Stimulated activated CD4-positive, alpha-beta T cell treated with anti-CD3 and anti-CD28 coated beads, Interleukin-1b, Interleukin-23, amount 100 ng/mL, for 4 hours (primary cell): Measurements from ENCODE around the gene OR9Q1.
"Not testable (repeated sequence)": the region's sequence is repeated elsewhere in the genome, so short reads cannot be mapped to it uniquely, and the experiment has no call there.

Source experiments
- DNase-seq, 2 donors: peaks; one replicate each; pipeline ENCODE4 v3.0.0-alpha.2; 2020; ENCODE audit warnings: low read depth in 2 of 2

OR9Q1 gene

DNA sequence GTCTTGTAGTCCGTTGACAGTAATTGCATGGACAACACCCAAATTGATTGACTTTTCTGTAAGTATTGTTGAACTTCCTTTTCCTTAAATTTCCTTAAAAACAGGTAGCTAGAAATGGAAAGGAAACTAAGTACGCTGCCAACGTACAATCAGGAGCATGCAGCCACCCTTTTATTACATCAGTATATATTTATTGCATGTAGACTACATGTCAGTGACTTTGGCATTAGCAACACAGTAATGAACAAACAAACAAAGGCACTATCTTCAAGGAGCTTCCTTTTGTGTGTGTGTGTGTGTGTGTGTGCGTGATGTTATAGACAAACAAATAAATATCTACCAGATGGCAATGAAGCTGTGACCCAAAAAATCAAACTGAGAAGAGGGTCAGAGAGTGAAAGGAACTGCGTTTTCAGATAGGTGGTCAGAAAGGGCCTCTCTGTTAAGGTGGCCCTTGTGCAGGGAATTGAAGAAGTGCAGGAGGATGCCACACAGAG is at the start of gene OR9Q1:
Gene OR9Q1 (plus strand): TSS at position 447 of the 497 bp plus-strand sequence. CDS start 155,564 bp downstream, outside the sequence.
- no peak for DNase-seq

GRCh38 chr11:57974132-57974531 is 49.5 kb upstream of the OR9Q1 start:
- no peak for DNase-seq

DNA sequence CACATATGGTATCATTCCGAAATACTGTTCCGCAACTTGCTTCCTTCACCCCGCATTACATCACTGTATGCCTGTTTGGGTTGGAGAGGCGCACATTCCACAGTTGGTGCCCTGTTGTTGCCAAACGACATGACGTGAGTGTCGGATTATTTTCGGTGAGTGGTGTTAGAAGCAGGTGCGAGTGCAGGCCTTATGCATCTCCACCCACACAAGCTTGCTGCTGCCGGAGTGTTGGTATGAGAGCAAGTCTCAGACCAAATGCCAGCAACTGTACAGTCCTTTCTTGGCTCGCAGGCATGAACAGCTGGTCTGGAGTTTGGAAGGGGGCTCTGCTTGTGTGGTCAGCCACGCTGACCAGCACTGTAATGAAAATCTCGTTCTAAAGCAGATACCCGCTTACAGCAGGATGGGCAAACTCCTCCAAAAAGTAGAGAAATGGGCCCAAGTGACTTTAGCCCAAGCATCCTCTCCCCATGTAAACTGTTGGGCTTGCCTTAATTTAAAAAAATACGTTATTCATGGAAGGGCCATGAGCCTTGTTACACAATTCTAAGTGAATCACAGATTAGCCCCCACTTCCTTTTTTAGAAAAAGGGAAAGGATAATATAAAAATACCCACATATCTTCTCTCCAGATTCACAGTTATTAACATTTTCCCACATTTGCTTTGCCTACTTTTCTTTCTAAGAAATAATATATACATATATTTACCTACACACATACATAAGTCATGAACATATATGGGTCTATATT is 48.7 kb upstream of the OR9Q1 start:
- no peak for DNase-seq

DNA sequence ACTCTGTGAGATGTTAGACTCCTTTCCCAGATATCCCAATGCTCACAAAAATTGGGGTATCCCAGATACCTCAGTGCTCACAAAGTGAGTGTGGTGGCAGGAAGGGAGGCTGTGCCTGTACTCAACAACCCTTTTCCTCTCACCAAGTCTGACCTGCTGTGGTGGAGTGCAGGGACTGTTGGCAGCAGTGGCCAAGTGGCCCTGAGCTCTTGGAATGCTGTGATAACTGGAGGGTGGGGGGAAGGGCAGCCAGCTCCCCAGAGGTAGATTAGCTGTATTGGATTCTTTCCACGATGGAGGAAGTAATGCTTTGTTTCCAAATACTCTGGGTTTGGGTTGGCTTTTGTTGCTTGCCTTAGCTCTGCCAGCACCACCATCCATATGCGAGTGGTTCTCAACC is 46.0 kb upstream of the OR9Q1 start:
- no peak for DNase-seq

GRCh38 chr11:57978686-57979531 is 44.8 kb upstream of the OR9Q1 start:
- DNase-seq, result no peak

- no peak for DNase-seq
These were observed 44.1 kb upstream of the OR9Q1 start for GRCh38 chr11:57979532-57980079.

- no peak for DNase-seq
These were observed 43.5 kb upstream of the OR9Q1 start for GRCh38 chr11:57980201-57980600.

DNA sequence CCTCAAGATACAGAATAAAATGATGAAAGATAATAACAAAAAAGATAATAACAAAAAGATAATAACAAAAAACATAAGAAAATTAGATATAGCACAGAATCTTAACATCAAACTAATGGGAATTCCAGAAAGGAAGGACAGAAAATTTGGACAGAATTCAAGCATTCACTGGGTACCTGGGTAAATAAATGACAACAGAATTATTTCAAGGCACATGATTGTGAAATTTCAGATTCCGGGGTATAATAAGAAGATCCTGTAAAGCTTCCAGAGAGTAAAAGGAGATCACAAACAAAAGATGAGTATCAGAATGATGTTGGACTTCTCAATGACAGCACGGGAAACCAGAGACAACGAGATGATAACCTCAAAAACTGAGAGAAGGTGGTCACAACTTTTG is 42.1 kb upstream of the OR9Q1 start:
- no peak for DNase-seq

DNA sequence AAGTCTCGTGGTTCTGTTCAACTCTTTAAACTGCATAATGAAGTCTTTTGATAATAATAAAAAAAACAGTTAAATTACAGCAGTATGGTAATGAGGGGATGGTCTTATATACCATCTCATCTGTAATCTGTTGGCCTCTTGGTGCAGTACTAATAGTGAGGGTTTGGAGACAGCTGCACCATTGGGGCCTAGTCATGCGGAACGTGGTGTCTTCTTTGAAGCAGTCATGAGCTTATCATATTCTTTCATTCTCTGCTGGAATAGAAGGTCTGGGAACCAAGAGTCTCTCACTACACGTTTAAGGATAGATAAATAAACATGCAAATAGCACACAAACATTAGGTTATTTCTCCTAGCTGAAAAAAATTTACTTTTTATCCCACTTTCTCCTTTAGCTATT is 40.9 kb upstream of the OR9Q1 start:
- no peak for DNase-seq

DNA sequence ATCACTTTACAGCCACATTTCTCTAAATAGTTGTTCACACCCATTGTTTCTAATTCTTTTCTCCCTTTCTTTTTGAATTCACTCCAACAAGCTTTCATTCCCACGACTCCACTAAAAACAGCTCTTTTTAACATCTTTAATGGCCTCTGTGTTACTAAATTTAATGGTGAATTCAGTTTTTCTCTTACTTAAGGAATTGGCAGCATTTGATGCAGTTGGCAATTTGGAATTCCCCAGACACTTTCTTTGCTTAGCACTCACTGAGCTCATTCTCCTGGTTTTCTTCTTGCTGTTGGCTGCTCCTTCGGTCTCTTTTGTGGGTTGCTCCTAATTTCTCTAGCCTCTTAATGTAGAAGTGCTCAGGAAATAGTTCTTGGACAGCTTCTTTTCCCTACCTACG is 40.5 kb upstream of the OR9Q1 start:
- DNase-seq, result no peak

- not testable (repeated sequence) for DNase-seq
These were observed 24.2 kb upstream of the OR9Q1 start for GRCh38 chr11:57999523-57999922.

DNA sequence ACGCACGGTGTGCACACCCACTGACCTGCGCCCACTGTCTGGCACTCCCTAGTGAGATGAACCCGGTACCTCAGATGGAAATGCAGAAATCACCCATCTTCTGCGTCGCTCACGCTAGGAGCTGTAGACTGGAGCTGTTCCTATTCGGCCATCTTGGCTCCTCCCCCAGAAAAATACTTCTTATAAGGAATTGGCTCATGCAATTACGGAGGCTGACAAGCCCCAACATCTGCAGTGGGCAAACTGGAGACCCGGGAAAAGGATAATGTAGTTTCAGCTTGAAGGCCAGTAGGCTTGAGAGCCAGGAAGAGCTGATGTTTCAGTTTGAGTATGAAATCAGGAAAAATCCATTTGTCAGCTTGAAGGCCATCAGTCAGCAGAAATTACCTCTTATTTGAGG is 23.7 kb upstream of the OR9Q1 start:
- DNase-seq, result not testable (repeated sequence)

GRCh38 chr11:58000699-58001098 is 23.0 kb upstream of the OR9Q1 start:
- no peak for DNase-seq

- no peak for DNase-seq
These were observed 20.6 kb upstream of the OR9Q1 start for GRCh38 chr11:58003036-58003435.

GRCh38 chr11:58003591-58003990 is 20.1 kb upstream of the OR9Q1 start:
- no peak for DNase-seq

- DNase-seq, result no peak
These were observed 19.0 kb upstream of the OR9Q1 start for GRCh38 chr11:58004664-58005063.

- no peak for DNase-seq
These were observed 16.7 kb upstream of the OR9Q1 start for GRCh38 chr11:58006940-58007339.

DNA sequence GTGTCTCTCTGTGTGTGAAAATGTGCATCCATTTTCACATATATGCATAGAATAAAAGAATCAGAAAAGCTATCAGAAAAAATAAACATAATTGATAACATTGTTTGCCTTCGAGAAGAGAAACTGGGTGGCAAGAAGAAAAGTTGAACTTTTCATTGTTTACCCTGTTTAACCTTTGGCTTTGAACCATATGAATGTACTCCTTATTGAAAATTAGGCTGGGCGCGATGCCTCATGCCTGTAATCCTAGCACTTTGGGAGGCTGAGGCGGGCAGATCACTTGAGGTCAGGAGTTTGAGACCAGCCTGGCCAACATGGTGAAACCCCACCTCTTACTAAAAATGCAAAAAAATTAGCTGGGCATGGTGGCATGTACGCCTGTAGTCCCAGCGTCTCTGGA is 11.9 kb upstream of the OR9Q1 start:
- DNase-seq, result no peak

- DNase-seq, result no peak
These were observed 965 bp downstream of the OR9Q1 start for GRCh38 chr11:58024601-58025091.

- DNase-seq, result no peak
These were observed 3.7 kb downstream of the OR9Q1 start for GRCh38 chr11:58027341-58027740.

DNA sequence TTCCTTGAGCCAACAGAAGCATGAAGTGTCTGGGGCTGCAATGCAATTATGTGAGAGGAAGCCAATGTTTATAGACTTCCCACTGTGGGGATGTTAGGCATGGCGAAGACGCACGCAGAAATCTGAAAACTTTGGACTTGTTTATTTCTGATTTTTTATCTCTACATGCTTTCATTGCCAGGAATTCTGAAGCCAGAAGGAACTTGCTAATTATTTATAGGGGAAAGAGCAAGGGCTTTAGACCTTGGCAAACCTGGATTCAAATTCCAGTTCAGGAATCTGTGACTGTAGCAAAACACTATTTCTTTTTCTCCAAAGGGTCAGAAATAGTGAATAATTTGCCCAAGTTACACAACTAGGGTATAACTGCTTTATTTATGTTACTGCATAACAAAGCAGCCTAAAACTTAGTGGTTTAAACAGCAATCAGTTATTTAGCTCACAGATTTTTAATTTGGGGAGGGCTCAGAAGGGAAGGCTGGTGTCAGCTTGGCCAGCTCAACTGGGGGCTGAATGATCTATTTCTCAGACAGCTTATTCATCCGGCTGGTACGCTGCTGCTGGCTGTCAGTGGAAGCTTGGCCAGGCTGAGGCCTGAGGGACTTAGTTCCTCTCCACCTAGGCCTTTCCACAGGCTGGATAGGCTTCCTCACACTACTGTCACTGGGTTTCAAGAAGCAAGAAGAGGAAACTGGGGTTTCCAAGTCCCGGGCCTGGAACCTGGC is 5.2 kb downstream of the OR9Q1 start:
- no peak for DNase-seq

DNA sequence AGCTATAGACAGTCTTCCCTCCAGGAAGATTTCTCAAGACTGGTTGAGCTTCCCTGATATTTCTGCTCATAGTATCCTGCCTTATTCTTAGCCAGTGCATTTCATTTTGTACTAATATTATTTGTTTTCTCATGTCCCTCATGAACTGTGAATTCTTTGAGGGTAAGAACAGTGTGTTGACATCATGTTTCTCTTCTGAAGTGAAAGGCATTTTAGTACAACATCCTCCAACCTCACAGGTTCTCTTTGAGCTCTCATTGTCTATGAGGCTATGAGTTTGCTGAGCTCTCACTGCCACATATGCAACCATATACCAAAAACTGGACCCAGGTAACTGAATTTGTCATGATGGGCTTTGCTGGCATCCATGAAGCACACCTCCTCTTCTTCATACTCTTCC is 7.0 kb downstream of the OR9Q1 start, which contains the start of gene OR6Q1:
Gene OR6Q1 (plus strand): TSS at position 301 of the 400 bp plus-strand sequence. CDS start 0 bp downstream, at position 301.
- no peak for DNase-seq
